DMS53 treated with DMSO at 0.1 percent for 48 hours (cell line): Measurements from ENCODE around the gene ASS1.

Experiments used
- DNase-seq: peaks from one replicate; lab custom pipeline; 2025; ENCODE audit not compliant: unreplicated experiment; lab: John Stamatoyannopoulos, UW

The ASS1 gene

GRCh38 chr9:130418776-130419175 lies 26.0 kb upstream of the ASS1 start:
- no peak for DNase-seq

DNA sequence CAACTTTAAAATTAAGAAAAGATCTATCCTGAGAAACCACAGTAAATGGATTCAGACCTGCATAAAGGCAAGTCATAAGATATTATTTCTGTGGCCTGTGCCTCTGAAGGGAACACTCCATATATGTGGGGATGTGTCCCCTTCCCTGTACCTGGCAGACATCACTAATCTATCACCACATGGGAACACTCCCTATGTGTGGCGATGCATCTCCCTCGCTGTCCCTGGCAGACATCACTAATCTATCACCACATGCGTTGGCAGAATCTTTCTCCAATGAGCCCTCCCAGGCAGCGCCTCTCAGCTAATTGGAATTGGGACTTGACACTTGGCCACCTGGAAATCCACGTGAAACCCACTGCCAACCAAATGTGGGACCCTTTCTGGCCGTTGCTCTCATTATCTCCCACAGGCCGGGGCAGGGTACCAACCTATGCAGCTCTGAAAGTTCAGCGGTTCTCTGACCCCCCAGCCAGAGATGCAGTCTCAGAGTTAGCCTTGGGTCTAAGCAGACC lies 25.2 kb upstream of the ASS1 start:
- DNase-seq = no peak

GRCh38 chr9:130421154-130421801 lies 23.5 kb upstream of the ASS1 start:
- DNase-seq = no peak

DNA sequence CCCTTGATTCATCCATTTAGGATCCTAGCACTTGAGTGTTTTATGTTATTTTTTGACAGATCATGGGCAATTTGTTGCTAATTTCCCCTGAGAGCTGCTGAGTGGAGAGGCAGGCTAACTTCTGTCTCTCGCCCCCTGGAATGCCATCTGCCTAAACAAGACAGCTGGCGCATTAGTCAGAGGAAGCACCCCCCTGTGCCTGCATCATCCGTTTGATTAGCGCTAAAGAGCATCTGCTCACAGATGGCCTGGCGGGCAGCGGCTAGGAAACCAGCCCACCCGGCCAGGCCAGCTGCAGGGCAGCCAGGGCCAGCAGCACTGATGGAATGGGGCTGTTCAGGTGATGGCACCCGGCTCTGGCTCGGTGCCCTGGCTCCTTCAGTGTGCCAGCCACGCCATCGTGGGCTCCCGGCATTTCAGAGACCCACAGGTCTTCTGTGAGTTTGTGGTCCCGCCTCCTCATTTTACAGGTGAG lies 22.9 kb upstream of the ASS1 start:
- DNase-seq = peak; percentile 21

DNA sequence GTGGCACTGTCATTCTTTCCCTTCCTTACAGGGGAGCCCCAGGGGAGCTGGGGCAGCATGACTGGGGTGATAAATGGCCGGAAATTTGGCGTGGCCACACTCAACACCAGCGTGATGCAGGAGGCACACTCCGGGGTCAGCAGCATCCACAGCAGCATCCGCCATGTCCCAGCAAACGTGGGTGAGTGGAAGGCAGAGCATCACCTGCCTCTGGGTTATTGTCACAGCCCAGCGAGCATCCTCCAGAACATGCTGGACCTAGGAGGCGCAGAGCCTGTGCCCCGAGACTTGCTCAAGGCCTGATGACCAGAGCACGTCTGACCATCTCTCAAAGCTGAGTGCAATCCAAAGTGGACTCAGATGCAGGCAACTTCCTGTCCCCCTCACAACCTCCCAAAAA lies 22.2 kb upstream of the ASS1 start:
- DNase-seq = no peak

DNA sequence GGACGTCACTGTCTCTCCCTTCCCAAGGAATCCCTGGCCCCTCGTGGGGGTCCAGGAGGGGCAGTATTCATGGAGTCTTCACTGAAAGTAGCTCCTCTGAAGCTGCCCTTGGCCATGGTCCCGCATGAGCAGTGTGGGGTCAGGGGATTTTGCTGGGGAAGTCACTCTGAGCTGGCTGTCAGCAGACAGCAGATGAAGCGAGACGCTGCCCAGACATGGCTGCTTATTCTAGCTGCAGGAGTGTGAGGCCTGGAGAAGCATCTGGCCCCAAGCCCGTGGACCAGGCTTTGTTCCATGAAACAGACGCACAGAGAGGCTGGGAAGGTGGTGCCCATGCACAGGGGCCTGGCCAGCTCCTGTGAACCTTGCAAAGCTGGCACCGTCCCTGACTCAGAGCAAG lies 21.5 kb upstream of the ASS1 start:
- no peak for DNase-seq

GRCh38 chr9:130424595-130425454 lies 19.9 kb upstream of the ASS1 start:
- DNase-seq = no peak

- DNase-seq = no peak
Measured at GRCh38 chr9:130425741-130426466, 18.9 kb upstream of the ASS1 start.

DNA sequence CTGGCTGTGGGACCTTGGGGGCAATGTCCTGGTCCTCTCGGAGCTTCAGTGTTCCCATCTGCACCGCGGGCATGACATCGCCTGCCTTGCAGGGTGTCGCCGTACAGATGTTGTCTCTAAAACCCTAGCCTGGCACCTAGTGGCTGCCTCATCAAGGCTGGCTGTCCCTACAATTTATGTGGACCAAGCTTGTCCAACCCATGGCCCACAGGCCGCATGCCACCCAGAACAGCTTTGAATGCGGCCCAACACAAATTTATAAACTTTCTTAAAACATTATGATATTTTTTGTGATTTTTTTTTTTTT lies 18.3 kb upstream of the ASS1 start:
- no peak for DNase-seq

- DNase-seq = no peak
Measured at GRCh38 chr9:130426883-130427282, 17.9 kb upstream of the ASS1 start.

DNA sequence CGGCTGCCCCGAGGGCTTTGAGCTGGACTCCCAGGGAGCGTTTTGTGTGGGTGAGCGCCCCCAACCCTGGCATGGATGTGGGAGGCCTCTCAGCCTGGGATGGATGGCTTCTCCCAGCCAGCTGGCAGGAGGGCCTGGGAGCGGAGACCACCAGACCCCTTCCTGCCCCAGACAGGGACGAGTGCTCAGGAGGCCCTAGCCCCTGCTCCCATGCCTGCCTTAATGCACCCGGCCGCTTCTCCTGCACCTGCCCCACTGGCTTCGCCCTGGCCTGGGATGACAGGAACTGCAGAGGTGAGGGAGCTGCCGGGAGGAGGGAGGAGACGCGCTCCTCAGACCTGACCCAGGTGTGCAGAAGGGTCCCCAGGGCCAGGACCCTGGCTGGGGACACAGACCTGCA lies 17.4 kb upstream of the ASS1 start:
- DNase-seq = no peak

GRCh38 chr9:130428086-130428665 lies 16.6 kb upstream of the ASS1 start:
- no peak for DNase-seq

GRCh38 chr9:130429381-130429780 lies 15.4 kb upstream of the ASS1 start:
- DNase-seq = no peak

DNA sequence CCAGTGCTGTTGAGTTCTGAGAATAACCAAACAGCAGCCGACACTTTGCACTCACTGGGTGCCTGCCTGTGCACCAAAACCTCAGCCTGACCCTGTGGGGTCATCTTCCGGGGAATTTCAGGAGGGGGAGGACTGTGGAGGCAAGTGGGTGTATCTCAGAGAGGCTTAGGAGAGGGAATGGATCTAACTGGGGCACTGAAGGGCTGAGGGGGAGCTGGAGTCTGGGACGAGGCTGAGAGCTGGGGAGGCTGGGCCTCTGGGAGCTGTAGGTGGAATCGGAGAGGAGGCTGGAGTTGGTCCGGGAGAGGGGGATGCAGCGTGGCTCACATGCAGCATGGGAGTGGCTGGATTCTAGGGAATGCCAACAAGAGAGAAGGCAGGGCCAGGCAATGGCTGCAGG lies 14.9 kb upstream of the ASS1 start:
- DNase-seq = no peak

DNA sequence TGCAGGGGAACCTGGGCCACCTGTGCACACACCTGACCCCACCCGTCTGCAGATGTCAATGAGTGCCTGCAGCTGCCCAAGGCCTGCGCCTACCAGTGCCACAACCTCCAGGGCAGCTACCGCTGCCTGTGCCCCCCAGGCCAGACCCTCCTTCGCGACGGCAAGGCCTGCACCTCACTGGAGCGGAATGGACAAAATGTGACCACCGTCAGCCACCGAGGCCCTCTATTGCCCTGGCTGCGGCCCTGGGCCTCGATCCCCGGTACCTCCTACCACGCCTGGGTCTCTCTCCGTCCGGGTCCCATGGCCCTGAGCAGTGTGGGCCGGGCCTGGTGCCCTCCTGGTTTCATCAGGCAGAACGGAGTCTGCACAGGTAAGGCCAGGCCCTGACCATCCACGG lies 14.5 kb upstream of the ASS1 start:
- DNase-seq = no peak

- DNase-seq = no peak
Measured at GRCh38 chr9:130430734-130431535, 13.8 kb upstream of the ASS1 start.

DNA sequence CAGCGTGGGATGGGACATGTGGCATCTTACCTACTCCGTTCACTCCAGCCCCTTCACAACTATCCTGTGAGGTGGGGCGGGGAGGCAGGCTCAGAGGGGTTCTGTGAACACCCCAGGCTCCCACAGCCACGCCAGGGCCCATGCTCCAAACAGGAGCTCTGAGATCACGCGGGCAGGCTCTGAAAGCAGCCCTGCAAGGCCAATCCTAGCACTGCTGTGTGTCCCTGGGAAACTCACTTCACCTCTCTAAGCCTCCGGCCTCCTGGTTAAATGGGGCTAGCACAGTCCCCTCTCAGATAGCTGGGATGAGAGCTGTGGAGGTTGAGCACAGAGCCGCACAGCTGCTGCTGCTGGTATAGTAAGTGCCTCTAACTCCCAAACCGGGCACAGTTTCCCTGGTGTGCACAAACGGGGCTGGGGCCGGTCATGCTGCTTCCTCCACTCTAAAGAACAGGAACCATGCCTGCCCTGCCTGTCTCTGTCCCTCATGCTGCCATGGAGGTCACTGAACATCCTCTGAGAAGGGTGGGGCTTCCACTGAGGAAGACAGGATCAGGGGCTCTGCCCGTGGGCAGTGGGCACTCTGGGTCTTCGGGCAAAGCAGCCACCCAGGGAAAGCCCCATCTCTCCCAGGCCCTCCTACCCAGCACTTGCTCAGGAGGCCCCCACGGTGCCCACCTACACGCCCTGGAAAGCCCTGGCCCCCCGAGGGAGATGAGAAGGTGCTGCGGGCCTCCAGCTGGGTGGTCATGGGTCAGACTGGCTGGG lies 13.0 kb upstream of the ASS1 start:
- no peak for DNase-seq

DNA sequence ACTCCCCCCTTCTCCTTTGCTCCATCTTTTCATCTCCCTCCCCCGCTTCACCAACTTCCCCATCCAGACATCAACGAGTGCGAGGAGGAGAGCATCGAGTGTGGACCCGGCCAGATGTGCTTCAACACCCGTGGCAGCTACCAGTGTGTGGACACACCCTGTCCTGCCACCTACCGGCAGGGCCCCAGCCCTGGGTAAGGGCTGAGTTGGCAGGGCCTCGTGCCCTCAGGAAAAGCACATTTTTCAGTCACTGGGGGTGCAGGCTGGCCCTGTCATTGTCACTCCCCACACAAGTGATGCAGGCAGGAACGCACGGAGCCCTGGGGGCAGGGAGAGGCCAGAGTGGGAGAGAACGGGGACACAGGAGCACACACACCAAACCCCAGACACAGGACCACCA lies 12.4 kb upstream of the ASS1 start:
- no peak for DNase-seq

- peak; percentile 39 for DNase-seq
Measured at GRCh38 chr9:130432796-130433167, 12.0 kb upstream of the ASS1 start.
